GM23338 (cell line): ENCODE results near the gene TMEM147. TPM values are rescaled to one million over a fixed set of nuclear protein-coding genes. Genes with fewer than 3 reads are reported as not detected.

Experiments
- ATAC-seq: fragments of 200-7000 bp; cut with Tn5 transposase; 3 replicates; pipeline ENCODE4 v1.9.1; 2020
- DNase-seq: peaks from one replicate; pipeline ENCODE4 v3.0.0-alpha.2; 2015; ENCODE audit warnings: low spot score
- H2AFZ ChIP-seq: fragments of 200-600 bp; sonication (generic); 2 replicates; pipeline ENCODE4 v1.8.0; 2016; ENCODE audit warnings: antibody characterized with exemption, mild to moderate bottlenecking, moderate library complexity
- H3F3A ChIP-seq: fragments of 200-600 bp; sonication (generic); replicated peaks from 2 replicates; pipeline ENCODE4 v1.8.0; 2017; ENCODE audit warnings: antibody characterized with exemption, mixed run types, low read depth
- H3K27ac ChIP-seq: fragments of 200-600 bp; sonication (generic); 2 replicates; pipeline ENCODE4 v1.6.1; 2016; ENCODE audit warnings: low read depth
- H3K27me3 ChIP-seq: fragments of 200-600 bp; sonication (generic); 2 replicates; pipeline ENCODE4 v1.8.0; 2016; ENCODE audit warnings: mild to moderate bottlenecking, mixed run types, moderate library complexity; ENCODE audit not compliant: insufficient read depth
- H3K36me3 ChIP-seq: fragments of 200-600 bp; sonication (generic); 2 replicates; pipeline ENCODE4 v1.8.0; 2016; ENCODE audit warnings: mild to moderate bottlenecking; ENCODE audit not compliant: insufficient read depth
- H3K4me1 ChIP-seq: fragments of 200-600 bp; sonication (generic); 2 replicates; pipeline ENCODE4 v1.8.0; 2016; ENCODE audit warnings: mild to moderate bottlenecking, moderate library complexity; ENCODE audit not compliant: insufficient read depth
- H3K4me2 ChIP-seq: fragments of 200-600 bp; sonication (generic); 2 replicates; pipeline ENCODE4 v1.7.1; 2017; ENCODE audit warnings: mixed run types
- H3K4me3 ChIP-seq: fragments of 200-600 bp; sonication (generic); 2 replicates; pipeline ENCODE4 v1.6.1; 2016; ENCODE audit warnings: mixed run types
- H3K79me2 ChIP-seq: fragments of 200-600 bp; sonication (generic); replicated peaks from 2 replicates; pipeline ENCODE4 v1.8.0; 2017; ENCODE audit warnings: mild to moderate bottlenecking; ENCODE audit not compliant: insufficient read depth
- H3K9me2 ChIP-seq: fragments of 200-600 bp; sonication (generic); 2 replicates; pipeline ENCODE4 v1.8.0; 2017; ENCODE audit not compliant: insufficient read depth
- H4K20me1 ChIP-seq: fragments of 200-600 bp; sonication (generic); replicated peaks from 2 replicates; pipeline ENCODE4 v1.8.0; 2017; ENCODE audit warnings: mild to moderate bottlenecking; ENCODE audit not compliant: insufficient read depth
- H3K27ac Mint-ChIP-seq: 2 replicates; pipeline ENCODE4 v1.8.0; 2020; ENCODE audit warnings: inconsistent platforms, mild to moderate bottlenecking, moderate library complexity, mixed read lengths
- H3K27me3 Mint-ChIP-seq: 3 replicates; pipeline ENCODE4 v1.8.0; 2022; ENCODE audit warnings: low read depth, mild to moderate bottlenecking, moderate library complexity, mixed read lengths, inconsistent platforms; ENCODE audit not compliant: insufficient read depth, poor library complexity
- H3K36me3 Mint-ChIP-seq: 3 replicates; pipeline ENCODE4 v1.8.0; 2021; ENCODE audit warnings: low read depth, mild to moderate bottlenecking, inconsistent platforms, moderate library complexity, mixed read lengths
- H3K4me1 Mint-ChIP-seq: 3 replicates; pipeline ENCODE4 v1.8.0; 2020; ENCODE audit warnings: mild to moderate bottlenecking, inconsistent platforms, mixed read lengths
- H3K4me3 Mint-ChIP-seq: 3 replicates; pipeline ENCODE4 v1.8.0; 2021; ENCODE audit warnings: moderate library complexity, mild to moderate bottlenecking, inconsistent platforms, mixed read lengths
- H3K9me3 Mint-ChIP-seq: 3 replicates; pipeline ENCODE4 v1.8.0; 2020; ENCODE audit warnings: moderate library complexity, mild to moderate bottlenecking, inconsistent platforms, mixed read lengths
- CREB1 ChIP-seq: fragments of 250-450 bp; sonication (Bioruptor Pico); IDR thresholded peaks from 2 replicates; pipeline ENCODE4 v1.5.0; 2020; ENCODE audit warnings: low read depth, mild to moderate bottlenecking, moderate library complexity
- EZH2 ChIP-seq: fragments of 200-600 bp; sonication (generic); IDR thresholded peaks from one replicate; pipeline ENCODE4 v1.8.0; 2017; ENCODE audit warnings: antibody characterized with exemption, mild to moderate bottlenecking, low read depth; ENCODE audit not compliant: unreplicated experiment
- NANOG ChIP-seq: IDR thresholded peaks from 2 replicates; pipeline ENCODE4 v1.6.1; 2016; ENCODE audit warnings: antibody characterized with exemption, borderline replicate concordance
- POLR2AphosphoS5 ChIP-seq: IDR thresholded peaks from 2 replicates; pipeline ENCODE4 v1.6.1; 2016; ENCODE audit warnings: antibody characterized with exemption, low read depth
- STAT1 ChIP-seq: IDR thresholded peaks from one replicate; pipeline ENCODE4 v1.6.1; 2016; ENCODE audit warnings: antibody characterized with exemption; ENCODE audit not compliant: unreplicated experiment
- ZNF114 ChIP-seq: fragments of 250-450 bp; sonication (Bioruptor Pico); IDR thresholded peaks from 2 replicates; pipeline ENCODE4 v1.5.0; 2020; ENCODE audit warnings: mild to moderate bottlenecking, moderate library complexity
- polyA plus RNA-seq: library from polyadenylated mRNA; unstranded; fragments of >200 nt; fragmentation: Nextera tagmentation; extraction: Ambion mirVana; gene quantifications from 2 replicates; pipeline ENCODE4 v1.2.1, GENCODE V29; 2016
- total RNA-seq: library from RNA; depleted of rRNA; stranded (reverse); fragments of >200 nt; shearing (Covaris generic); gene quantifications from 2 replicates; pipeline ENCODE4 v1.2.3, GENCODE V29; 2014
- TF ChIP-seq, protein P1 (sequence below): fragments of 250-450 bp; sonication (Bioruptor Pico); IDR thresholded peaks from 2 replicates; pipeline ENCODE4 v1.5.0; 2020; ENCODE audit warnings: mild to moderate bottlenecking, moderate library complexity
- TF ChIP-seq, protein P2 (sequence below): IDR thresholded peaks from one replicate; pipeline ENCODE4 v1.6.1; 2018; ENCODE audit warnings: antibody characterized with exemption; ENCODE audit not compliant: unreplicated experiment

The TMEM147 gene
- total and polyA plus RNA-seq, 2 experiments from 2014 or later = 164 to 272 TPM

DNA sequence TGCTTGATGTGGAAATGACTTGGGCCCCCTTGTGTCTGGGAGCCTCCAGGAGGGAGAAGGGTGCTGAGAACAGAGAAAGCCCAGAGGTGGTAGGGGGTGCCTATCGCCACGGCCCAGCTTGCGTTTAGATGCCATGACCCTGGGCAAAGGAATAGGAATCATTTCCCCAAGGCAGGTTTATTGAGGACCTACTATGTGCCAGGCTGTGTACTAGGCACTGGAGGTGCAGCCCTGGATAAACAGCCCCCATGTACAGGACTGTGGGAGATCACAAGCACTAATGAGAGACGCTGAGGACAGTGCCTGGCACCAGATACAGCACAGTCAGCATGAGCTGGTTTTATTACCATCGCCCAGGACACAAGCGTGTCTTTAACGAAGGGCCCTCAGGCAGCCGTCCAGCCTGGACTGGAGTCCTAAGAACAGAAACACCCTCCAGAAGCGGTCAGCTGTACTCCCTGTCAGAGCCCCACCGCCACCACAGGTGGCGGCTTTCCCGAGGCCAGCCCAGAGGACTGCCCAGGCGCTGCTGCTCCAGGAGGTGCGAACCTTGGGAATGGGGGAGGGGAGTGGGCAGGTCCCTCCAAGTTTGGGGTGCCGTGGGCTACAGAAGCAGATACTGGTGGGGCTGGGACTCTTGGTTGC, 4.6 kb downstream of the TMEM147 start (continued):
- TF ChIP-seq, protein P1, sequence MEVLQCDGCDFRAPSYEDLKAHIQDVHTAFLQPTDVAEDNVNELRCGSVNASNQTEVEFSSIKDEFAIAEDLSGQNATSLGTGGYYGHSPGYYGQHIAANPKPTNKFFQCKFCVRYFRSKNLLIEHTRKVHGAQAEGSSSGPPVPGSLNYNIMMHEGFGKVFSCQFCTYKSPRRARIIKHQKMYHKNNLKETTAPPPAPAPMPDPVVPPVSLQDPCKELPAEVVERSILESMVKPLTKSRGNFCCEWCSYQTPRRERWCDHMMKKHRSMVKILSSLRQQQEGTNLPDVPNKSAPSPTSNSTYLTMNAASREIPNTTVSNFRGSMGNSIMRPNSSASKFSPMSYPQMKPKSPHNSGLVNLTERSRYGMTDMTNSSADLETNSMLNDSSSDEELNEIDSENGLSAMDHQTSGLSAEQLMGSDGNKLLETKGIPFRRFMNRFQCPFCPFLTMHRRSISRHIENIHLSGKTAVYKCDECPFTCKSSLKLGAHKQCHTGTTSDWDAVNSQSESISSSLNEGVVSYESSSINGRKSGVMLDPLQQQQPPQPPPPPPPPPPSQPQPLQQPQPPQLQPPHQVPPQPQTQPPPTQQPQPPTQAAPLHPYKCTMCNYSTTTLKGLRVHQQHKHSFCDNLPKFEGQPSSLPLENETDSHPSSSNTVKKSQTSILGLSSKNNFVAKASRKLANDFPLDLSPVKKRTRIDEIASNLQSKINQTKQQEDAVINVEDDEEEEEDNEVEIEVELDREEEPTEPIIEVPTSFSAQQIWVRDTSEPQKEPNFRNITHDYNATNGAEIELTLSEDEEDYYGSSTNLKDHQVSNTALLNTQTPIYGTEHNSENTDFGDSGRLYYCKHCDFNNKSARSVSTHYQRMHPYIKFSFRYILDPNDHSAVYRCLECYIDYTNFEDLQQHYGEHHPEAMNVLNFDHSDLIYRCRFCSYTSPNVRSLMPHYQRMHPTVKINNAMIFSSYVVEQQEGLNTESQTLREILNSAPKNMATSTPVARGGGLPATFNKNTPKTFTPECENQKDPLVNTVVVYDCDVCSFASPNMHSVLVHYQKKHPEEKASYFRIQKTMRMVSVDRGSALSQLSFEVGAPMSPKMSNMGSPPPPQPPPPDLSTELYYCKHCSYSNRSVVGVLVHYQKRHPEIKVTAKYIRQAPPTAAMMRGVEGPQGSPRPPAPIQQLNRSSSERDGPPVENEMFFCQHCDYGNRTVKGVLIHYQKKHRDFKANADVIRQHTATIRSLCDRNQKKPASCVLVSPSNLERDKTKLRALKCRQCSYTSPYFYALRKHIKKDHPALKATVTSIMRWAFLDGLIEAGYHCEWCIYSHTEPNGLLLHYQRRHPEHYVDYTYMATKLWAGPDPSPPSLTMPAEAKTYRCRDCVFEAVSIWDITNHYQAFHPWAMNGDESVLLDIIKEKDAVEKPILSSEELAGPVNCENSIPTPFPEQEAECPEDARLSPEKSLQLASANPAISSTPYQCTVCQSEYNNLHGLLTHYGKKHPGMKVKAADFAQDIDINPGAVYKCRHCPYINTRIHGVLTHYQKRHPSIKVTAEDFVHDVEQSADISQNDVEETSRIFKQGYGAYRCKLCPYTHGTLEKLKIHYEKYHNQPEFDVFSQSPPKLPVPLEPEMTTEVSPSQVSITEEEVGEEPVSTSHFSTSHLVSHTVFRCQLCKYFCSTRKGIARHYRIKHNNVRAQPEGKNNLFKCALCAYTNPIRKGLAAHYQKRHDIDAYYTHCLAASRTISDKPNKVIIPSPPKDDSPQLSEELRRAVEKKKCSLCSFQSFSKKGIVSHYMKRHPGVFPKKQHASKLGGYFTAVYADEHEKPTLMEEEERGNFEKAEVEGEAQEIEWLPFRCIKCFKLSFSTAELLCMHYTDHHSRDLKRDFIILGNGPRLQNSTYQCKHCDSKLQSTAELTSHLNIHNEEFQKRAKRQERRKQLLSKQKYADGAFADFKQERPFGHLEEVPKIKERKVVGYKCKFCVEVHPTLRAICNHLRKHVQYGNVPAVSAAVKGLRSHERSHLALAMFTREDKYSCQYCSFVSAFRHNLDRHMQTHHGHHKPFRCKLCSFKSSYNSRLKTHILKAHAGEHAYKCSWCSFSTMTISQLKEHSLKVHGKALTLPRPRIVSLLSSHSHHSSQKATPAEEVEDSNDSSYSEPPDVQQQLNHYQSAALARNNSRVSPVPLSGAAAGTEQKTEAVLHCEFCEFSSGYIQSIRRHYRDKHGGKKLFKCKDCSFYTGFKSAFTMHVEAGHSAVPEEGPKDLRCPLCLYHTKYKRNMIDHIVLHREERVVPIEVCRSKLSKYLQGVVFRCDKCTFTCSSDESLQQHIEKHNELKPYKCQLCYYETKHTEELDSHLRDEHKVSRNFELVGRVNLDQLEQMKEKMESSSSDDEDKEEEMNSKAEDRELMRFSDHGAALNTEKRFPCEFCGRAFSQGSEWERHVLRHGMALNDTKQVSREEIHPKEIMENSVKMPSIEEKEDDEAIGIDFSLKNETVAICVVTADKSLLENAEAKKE = no peak

DNA sequence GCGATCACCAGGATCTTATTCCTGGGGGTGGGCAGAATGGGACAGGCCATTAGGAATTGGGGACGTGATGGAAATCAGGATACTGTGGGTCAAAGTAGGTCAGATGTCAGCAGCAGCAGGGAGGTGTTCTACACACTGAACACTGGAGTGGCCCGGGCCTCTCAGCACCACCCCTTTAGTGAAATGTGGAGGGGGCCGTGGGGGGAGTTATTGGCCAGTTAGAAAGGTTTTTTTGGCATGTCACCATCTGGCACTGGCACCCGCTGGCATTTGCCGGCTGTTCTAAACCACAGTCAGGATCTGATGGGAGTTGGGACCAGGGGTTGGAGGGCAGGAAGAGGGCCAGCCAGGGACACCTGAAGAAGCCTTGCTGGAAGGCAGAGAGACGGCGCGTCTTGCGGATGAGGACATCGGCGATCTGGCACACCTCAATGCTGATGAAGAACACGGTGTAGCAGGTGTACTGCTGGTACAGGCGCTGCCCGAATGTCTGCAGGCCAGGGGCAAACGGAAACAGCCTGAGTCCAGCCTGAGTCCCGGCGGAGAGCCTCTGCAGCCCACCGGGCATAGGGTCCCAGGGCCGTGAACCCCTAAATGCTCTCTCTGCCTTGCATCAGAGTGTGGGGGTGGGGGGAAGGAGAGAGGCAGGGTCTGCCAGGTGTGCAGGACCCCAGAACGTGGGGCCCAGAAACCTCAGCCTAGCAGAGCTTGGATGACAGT, 5.8 kb downstream of the TMEM147 start:
- no peaks in the 10 kb centered on the region for H3K27me3 ChIP-seq
- Mint-ChIP-seq H3K27me3 (peaks cover 15% of the 10 kb centered on the region), H3K4me3 (no peak overlapping the region; the same call in 2 of the 3 replicates), H3K4me1 (peaks cover 25% of the 10 kb centered on the region), H3K9me3 (no peaks in the 10 kb centered on the region; the same call in 1 of the 3 replicates), H3K27ac (peak overlapping the region; percentile 17; the same call in 1 of the 2 replicates), H3K36me3 (peaks cover 26% of the 10 kb centered on the region)
- ATAC-seq = no peak
- H3K4me2 ChIP-seq = no peak overlapping the region
- H3K4me3 ChIP-seq = no peak overlapping the region
- H3K4me1 ChIP-seq = 0 out of 2 replicates have a peak, but pooled peaks cover 5% of the 10 kb centered on the region
- H2AFZ ChIP-seq = no peak overlapping the region
- H3K36me3 ChIP-seq = no peaks in the 10 kb centered on the region
- no peaks in the 10 kb centered on the region for H3K9me2 ChIP-seq
- H4K20me1 ChIP-seq = peaks cover 9% of the 10 kb centered on the region
- no peak for DNase-seq
- H3K27ac ChIP-seq = no peak overlapping the region
- peaks cover 9% of the 10 kb centered on the region; the same call in 1 of the 2 replicates for H3F3A ChIP-seq
- H3K79me2 ChIP-seq = peaks cover 9% of the 10 kb centered on the region
- no peak for TF ChIP-seq STAT1
- no peak for TF ChIP-seq CREB1 (CRISPR knock-in tag)
- no peak for TF ChIP-seq POLR2AphosphoS5
- TF ChIP-seq NANOG = no peak
- no peak for TF ChIP-seq ZNF114 (CRISPR knock-in tag)
- TF ChIP-seq EZH2 = no peak
- TF ChIP-seq, protein P2, sequence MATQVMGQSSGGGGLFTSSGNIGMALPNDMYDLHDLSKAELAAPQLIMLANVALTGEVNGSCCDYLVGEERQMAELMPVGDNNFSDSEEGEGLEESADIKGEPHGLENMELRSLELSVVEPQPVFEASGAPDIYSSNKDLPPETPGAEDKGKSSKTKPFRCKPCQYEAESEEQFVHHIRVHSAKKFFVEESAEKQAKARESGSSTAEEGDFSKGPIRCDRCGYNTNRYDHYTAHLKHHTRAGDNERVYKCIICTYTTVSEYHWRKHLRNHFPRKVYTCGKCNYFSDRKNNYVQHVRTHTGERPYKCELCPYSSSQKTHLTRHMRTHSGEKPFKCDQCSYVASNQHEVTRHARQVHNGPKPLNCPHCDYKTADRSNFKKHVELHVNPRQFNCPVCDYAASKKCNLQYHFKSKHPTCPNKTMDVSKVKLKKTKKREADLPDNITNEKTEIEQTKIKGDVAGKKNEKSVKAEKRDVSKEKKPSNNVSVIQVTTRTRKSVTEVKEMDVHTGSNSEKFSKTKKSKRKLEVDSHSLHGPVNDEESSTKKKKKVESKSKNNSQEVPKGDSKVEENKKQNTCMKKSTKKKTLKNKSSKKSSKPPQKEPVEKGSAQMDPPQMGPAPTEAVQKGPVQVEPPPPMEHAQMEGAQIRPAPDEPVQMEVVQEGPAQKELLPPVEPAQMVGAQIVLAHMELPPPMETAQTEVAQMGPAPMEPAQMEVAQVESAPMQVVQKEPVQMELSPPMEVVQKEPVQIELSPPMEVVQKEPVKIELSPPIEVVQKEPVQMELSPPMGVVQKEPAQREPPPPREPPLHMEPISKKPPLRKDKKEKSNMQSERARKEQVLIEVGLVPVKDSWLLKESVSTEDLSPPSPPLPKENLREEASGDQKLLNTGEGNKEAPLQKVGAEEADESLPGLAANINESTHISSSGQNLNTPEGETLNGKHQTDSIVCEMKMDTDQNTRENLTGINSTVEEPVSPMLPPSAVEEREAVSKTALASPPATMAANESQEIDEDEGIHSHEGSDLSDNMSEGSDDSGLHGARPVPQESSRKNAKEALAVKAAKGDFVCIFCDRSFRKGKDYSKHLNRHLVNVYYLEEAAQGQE = no peak
